K562 (cell line): ENCODE data around the gene SGMS1. TPM values are rescaled to one million over a fixed set of nuclear protein-coding genes. Genes with fewer than 3 reads are reported as not detected.
A peak's percentile ranks its signal among the peaks of the same experiment; 100 is the strongest.

Experiments
- ESRRA ChIP-seq: fragments of 450-650 bp; IDR thresholded peaks from 2 replicates; pipeline ENCODE4 v1.6.1; 2014; ENCODE audit warnings: low read depth, mild to moderate bottlenecking, moderate library complexity, borderline replicate concordance
- HNRNPUL1 ChIP-seq: fragments of 200-400 bp; formaldehyde crosslinking; IDR thresholded peaks from 2 replicates; pipeline ENCODE4 v1.6.1; 2017; ENCODE audit warnings: low read length
- PHTF2 ChIP-seq: fragments of 250-450 bp; sonication (Bioruptor Pico); IDR thresholded peaks from 2 replicates; pipeline ENCODE4 v1.5.0; 2021; ENCODE audit warnings: mild to moderate bottlenecking
- SMAD4 ChIP-seq: fragments of 250-450 bp; sonication (Bioruptor Pico); conservative IDR thresholded peaks from 2 replicates; pipeline ENCODE4 v1.8.0; 2021; ENCODE audit warnings: inconsistent platforms, mild to moderate bottlenecking, moderate library complexity
- ZNF717 ChIP-seq: fragments of 250-450 bp; sonication (Bioruptor Pico); IDR thresholded peaks from 2 replicates; pipeline ENCODE4 v1.5.0; 2021
- ZNF830 ChIP-seq: fragments of 250-450 bp; sonication (Bioruptor Pico); IDR thresholded peaks from 2 replicates; pipeline ENCODE4 v1.5.0; 2021; ENCODE audit warnings: mild to moderate bottlenecking
- polyA plus RNA-seq, 8 experiments: library from polyadenylated mRNA; depleted of rRNA in 4 of 8; stranded (reverse) in 5 of 8; unstranded in 3 of 8; fragments of >200 nt; fragmentation: Nextera tagmentation in 2 of 8; fragmentation: Illumina TruSeq in 1 of 8; extraction: Ambion mirVana in 2 of 8; extraction: Trizol in 1 of 8; gene quantifications; 2 replicates each; pipeline versions ENCODE4 v1.2.1 to v1.2.3, GENCODE V29; 2011 to 2014; ENCODE audit warnings: inconsistent platforms in 1 of 8, missing spikeins in 1 of 8
- total RNA-seq, 7 experiments: library from RNA; depleted of rRNA in 6 of 7; stranded (reverse); fragments of >200 nt in 6 of 7; fragmentation: Illumina TruSeq in 2 of 7; extraction: Trizol in 2 of 7; gene quantifications; 2 replicates each; pipeline versions ENCODE4 v1.2.1 to v1.2.3, GENCODE V29; 2011 to 2021; ENCODE audit warnings: low replicate concordance in 1 of 7
- TF ChIP-seq, protein P1 (sequence below), 2 experiments: fragments of 450-650 bp; IDR thresholded peaks; 2 replicates each; pipeline ENCODE4 v1.6.1; 2016; ENCODE audit warnings: mild to moderate bottlenecking in 2 of 2, borderline replicate concordance in 1 of 2, low read depth in 1 of 2, moderate library complexity in 1 of 2
- TF ChIP-seq, protein P2 (sequence below), 2 experiments: fragments of 450-650 bp; conservative IDR thresholded peaks; 2 replicates each; pipeline ENCODE4 v1.6.1; 2017; ENCODE audit warnings: mild to moderate bottlenecking in 2 of 2, moderate library complexity in 2 of 2
- TF ChIP-seq, protein P3 (sequence below): sonication (generic); formaldehyde crosslinking; IDR thresholded peaks from 2 replicates; pipeline ENCODE4 v1.8.1; 2023; ENCODE audit warnings: mild to moderate bottlenecking, missing genetic modification reagents
- TF ChIP-seq, protein P4 (sequence below): fragments of 450-650 bp; IDR thresholded peaks from 2 replicates; pipeline ENCODE4 v1.6.1; 2016; ENCODE audit warnings: antibody characterized with exemption

The SGMS1 gene
- total and polyA plus RNA-seq, 9 of the 15 experiments (the other 6 are each of a cell fraction or from before 2014, with no cell fraction given) = 22.6 to 232 (median 82.2) TPM

DNA sequence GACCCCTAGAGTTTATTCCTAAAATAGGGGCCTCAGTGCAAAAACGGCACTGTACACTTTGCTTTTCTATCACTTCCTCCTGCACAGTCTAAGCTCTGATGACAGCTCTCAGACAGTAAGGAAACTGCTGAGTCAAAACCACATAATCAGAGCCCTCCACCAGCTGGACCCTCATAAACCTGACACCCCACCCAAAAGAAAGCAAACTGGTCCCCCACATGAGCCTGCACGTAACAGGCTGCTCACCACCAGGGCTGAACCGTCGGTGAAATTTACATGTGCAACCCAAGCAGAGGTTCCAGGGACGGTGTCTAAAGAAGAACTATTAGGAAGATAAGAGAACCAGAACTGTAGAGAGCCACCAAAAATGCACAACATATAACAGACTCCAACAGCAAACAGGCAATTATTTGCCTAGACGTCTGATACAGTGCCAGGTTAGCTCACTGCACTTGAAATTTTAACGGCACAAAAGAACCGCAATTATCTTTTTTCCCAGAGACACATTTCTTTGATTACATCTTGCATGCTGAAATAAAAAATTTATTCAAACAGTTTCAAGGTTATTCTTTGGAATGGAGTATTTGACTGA is 19.6 kb downstream of the SGMS1 start (continued):
- TF ChIP-seq, protein P1, sequence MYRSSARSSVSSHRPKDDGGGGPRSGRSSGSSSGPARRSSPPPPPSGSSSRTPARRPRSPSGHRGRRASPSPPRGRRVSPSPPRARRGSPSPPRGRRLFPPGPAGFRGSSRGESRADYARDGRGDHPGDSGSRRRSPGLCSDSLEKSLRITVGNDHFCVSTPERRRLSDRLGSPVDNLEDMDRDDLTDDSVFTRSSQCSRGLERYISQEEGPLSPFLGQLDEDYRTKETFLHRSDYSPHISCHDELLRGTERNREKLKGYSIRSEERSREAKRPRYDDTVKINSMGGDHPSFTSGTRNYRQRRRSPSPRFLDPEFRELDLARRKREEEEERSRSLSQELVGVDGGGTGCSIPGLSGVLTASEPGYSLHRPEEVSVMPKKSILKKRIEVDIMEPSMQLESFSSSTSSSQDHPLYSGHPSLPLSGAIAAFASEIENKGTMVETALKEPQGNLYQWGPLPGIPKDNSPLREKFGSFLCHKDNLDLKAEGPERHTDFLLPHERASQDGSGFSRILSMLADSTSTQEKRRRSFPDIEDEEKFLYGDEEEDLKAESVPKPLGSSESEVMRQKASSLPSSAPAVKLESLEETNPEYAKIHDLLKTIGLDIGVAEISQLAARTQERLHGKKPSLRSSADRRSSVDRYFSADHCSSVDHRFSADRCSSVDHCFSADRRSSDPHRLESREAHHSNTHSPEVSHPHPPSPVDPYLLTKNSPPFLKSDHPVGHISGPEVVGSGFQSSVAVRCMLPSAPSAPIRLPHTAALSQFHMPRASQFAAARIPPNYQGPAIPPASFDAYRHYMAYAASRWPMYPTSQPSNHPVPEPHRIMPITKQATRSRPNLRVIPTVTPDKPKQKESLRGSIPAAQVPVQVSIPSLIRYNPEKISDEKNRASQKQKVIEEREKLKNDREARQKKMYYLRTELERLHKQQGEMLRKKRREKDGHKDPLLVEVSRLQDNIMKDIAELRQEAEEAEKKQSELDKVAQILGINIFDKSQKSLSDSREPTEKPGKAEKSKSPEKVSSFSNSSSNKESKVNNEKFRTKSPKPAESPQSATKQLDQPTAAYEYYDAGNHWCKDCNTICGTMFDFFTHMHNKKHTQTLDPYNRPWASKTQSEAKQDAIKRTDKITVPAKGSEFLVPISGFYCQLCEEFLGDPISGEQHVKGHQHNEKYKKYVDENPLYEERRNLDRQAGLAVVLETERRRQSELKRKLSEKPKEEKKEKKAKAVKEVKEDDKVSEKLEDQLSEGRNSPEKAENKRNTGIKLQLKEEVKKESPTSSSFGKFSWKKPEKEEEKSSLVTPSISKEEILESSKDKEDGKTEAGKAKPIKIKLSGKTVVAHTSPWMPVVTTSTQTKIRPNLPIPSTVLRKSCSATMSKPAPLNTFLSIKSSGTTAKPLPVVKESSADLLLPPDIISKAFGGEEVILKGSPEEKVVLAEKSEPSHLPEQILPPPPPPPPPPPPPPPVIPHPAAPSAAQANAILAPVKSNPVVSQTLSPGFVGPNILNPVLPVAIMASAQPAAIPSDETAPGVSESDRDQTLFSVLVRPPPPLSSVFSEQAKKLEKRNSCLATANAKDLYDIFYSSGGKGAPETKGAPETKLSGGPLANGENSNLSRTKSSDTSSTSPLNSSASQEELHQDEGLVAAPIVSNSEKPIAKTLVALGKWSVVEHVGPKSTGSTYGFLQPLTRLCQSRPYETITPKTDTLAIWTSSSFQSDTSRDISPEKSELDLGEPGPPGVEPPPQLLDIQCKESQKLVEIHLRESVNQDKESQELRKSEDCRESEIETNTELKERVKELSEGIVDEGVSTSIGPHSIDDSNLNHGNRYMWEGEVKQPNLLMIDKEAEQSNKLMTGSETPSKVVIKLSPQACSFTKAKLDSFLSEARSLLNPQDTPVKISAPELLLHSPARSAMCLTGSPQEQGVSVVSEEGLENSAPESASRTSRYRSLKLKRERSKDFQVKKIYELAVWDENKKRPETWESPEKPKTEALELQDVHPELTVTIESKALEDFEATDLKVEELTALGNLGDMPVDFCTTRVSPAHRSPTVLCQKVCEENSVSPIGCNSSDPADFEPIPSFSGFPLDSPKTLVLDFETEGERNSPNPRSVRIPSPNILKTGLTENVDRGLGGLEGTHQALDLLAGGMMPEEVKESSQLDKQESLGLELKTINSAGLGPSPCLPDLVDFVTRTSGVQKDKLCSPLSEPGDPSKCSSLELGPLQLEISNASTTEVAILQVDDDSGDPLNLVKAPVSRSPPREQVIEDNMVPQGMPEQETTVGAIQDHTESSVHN (IDR thresholded peaks at IDR 0.05; ENCODE audit: borderline replicate concordance in 1 of 2, low read depth in 1 of 2) = peak in 1 of 2 experiments; percentile 73; a peak in 2 of 4 replicates
- TF ChIP-seq, protein P2, sequence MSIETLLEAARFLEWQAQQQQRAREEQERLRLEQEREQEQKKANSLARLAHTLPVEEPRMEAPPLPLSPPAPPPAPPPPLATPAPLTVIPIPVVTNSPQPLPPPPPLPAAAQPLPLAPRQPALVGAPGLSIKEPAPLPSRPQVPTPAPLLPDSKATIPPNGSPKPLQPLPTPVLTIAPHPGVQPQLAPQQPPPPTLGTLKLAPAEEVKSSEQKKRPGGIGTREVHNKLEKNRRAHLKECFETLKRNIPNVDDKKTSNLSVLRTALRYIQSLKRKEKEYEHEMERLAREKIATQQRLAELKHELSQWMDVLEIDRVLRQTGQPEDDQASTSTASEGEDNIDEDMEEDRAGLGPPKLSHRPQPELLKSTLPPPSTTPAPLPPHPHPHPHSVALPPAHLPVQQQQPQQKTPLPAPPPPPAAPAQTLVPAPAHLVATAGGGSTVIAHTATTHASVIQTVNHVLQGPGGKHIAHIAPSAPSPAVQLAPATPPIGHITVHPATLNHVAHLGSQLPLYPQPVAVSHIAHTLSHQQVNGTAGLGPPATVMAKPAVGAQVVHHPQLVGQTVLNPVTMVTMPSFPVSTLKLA (conservative IDR thresholded peaks at IDR 0.05) = peak in 1 of 2 experiments; percentile 33; a peak in 1 of 4 replicates
- TF ChIP-seq HNRNPUL1 (no peak), SMAD4 (CRISPR knock-in tag) (no peak; the same call in 1 of the 2 replicates), ESRRA (no peak), PHTF2 (no peak), ZNF717 (CRISPR knock-in tag) (no peak), ZNF830 (CRISPR knock-in tag) (no peak)
- TF ChIP-seq, protein P3, sequence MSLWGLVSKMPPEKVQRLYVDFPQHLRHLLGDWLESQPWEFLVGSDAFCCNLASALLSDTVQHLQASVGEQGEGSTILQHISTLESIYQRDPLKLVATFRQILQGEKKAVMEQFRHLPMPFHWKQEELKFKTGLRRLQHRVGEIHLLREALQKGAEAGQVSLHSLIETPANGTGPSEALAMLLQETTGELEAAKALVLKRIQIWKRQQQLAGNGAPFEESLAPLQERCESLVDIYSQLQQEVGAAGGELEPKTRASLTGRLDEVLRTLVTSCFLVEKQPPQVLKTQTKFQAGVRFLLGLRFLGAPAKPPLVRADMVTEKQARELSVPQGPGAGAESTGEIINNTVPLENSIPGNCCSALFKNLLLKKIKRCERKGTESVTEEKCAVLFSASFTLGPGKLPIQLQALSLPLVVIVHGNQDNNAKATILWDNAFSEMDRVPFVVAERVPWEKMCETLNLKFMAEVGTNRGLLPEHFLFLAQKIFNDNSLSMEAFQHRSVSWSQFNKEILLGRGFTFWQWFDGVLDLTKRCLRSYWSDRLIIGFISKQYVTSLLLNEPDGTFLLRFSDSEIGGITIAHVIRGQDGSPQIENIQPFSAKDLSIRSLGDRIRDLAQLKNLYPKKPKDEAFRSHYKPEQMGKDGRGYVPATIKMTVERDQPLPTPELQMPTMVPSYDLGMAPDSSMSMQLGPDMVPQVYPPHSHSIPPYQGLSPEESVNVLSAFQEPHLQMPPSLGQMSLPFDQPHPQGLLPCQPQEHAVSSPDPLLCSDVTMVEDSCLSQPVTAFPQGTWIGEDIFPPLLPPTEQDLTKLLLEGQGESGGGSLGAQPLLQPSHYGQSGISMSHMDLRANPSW (CRISPR knock-in tag) = no peak
- TF ChIP-seq, protein P4, sequence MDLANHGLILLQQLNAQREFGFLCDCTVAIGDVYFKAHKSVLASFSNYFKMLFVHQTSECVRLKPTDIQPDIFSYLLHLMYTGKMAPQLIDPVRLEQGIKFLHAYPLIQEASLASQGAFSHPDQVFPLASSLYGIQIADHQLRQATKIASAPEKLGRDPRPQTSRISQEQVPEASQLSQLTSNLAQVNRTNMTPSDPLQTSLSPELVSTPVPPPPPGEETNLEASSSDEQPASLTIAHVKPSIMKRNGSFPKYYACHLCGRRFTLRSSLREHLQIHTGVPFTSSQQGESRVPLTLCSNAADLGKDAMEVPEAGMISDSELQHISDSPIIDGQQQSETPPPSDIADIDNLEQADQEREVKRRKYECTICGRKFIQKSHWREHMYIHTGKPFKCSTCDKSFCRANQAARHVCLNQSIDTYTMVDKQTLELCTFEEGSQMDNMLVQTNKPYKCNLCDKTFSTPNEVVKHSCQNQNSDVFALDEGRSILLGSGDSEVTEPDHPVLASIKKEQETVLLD = no peak
